Stimulated activated naive CD8-positive, alpha-beta T cell treated with anti-CD3 and anti-CD28 coated beads, Interleukin-15, Interleukin-2, amounts not matched to agents 100 ng/mL and 50 ng/mL, for 24 hours (primary cell): ENCODE data around the gene GARIN3.
A peak's percentile ranks its signal among the peaks of the same experiment; 100 is the strongest.

Experiments used
- H3K27ac Mint-ChIP-seq: one replicate; pipeline ENCODE4 v1.8.0; 2021; ENCODE audit warnings: mild to moderate bottlenecking, mixed read lengths
- H3K27me3 Mint-ChIP-seq: one replicate; pipeline ENCODE4 v1.8.0; 2021; ENCODE audit warnings: mixed read lengths
- H3K36me3 Mint-ChIP-seq: one replicate; pipeline ENCODE4 v1.8.0; 2021; ENCODE audit warnings: low read depth, mixed read lengths
- H3K4me1 Mint-ChIP-seq: one replicate; pipeline ENCODE4 v1.8.0; 2021; ENCODE audit warnings: low read depth, mixed read lengths
- H3K4me3 Mint-ChIP-seq: one replicate; pipeline ENCODE4 v1.8.0; 2021; ENCODE audit warnings: mild to moderate bottlenecking, mixed read lengths
- H3K9me3 Mint-ChIP-seq: one replicate; pipeline ENCODE4 v1.8.0; 2021; ENCODE audit warnings: mixed read lengths

Gene GARIN3

DNA sequence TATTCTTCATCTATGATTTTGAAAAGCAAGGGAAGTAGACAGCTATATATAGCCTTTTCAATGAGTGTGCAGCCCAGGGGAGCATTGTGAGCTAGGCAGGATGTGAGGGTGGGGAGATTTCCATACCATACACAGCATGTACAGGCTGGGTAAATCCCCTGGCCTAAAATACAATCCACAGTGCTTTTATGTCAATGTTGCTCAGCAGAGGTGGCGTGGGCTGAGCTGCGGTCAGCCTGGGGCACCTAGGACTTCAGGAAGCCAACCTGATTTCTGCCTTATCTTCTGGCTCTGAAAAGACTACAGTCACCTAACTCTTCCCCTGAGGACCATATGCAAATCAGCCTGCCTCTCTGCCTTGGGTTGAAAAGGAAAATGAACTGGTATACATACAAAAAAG is 6.3 kb upstream of the GARIN3 start:
- peaks cover 20% of the 10 kb centered on the region for H3K36me3 Mint-ChIP-seq
- H3K27me3 Mint-ChIP-seq: no peaks in the 10 kb centered on the region
- peaks cover 19% of the 10 kb centered on the region for H3K9me3 Mint-ChIP-seq
- H3K27ac Mint-ChIP-seq: peak overlapping the region; percentile 97
- peak overlapping the region; percentile 74 for H3K4me3 Mint-ChIP-seq
- peaks cover 97% of the 10 kb centered on the region for H3K4me1 Mint-ChIP-seq

DNA sequence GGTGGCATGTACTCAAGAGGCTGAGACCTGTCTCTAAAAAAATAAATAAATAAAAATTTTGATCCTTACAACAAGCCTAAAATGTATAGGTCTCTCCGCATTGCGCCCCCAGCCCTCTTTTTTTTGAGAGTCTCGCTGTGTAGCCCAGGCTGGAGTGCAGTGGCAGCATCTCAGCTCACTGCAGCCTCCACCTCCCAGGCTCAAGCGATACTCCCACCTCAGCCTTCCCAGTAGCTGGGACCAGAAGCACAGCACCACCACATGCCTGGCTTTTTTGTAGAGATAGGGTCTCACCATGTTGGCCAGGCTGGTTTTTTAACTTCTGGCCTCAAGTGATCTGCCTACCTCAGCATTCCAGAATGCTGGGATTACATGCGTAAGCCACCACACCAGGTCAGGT is 2.2 kb upstream of the GARIN3 start:
- peaks cover 20% of the 10 kb centered on the region for H3K36me3 Mint-ChIP-seq
- H3K4me1 Mint-ChIP-seq: peaks cover 86% of the 10 kb centered on the region
- peaks cover 19% of the 10 kb centered on the region for H3K9me3 Mint-ChIP-seq
- H3K27me3 Mint-ChIP-seq: no peaks in the 10 kb centered on the region
- H3K4me3 Mint-ChIP-seq: peak overlapping the region; percentile 18
- H3K27ac Mint-ChIP-seq: peak overlapping the region; percentile 98

GRCh38 chr5:157167214-157167621 is 1.2 kb upstream of the GARIN3 start:
- Mint-ChIP-seq H3K36me3 (peaks cover 20% of the 10 kb centered on the region), H3K4me1 (peaks cover 83% of the 10 kb centered on the region), H3K4me3 (peak overlapping the region; percentile 78)

DNA sequence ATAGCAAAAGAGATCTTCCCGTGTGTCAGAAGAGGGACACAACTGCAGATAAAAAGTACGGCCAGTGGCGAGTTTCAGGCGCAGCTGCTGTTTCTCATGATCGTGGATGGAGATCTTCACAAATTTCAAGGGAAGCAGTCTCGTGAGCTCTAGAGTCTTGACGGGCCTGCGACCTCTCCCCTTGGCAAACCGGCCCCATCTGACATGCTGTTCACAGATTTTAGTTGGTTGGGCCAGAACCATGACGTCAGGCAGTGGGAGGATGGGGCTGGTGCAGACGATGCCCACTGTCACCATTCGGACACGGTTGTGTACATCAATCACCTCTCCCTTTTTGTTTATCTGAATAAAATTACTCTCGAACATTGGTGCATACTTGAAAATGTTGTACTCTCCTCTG is 396 bp downstream of the GARIN3 start:
- Mint-ChIP-seq H3K27me3 (no peaks in the 10 kb centered on the region), H3K36me3 (peaks cover 14% of the 10 kb centered on the region), H3K27ac (peak overlapping the region; percentile 98), H3K4me3 (peak overlapping the region; percentile 40), H3K4me1 (peaks cover 75% of the 10 kb centered on the region), H3K9me3 (peaks cover 12% of the 10 kb centered on the region)

More at GRCh38 chr5:157167214-157167621, 1.2 kb upstream of the GARIN3 start:
- peak overlapping the region; percentile 98 for H3K27ac Mint-ChIP-seq
- no peaks in the 10 kb centered on the region for H3K27me3 Mint-ChIP-seq
- H3K9me3 Mint-ChIP-seq: peaks cover 19% of the 10 kb centered on the region

- no peaks in the 10 kb centered on the region for H3K27me3 Mint-ChIP-seq
- H3K4me1 Mint-ChIP-seq: peaks cover 75% of the 10 kb centered on the region
- peak overlapping the region; percentile 40 for H3K4me3 Mint-ChIP-seq
- peaks cover 12% of the 10 kb centered on the region for H3K9me3 Mint-ChIP-seq
- peak overlapping the region; percentile 98 for H3K27ac Mint-ChIP-seq
- peaks cover 10% of the 10 kb centered on the region for H3K36me3 Mint-ChIP-seq
These were observed 803 bp downstream of the GARIN3 start for GRCh38 chr5:157165261-157165660.

- H3K4me3 Mint-ChIP-seq: no peak overlapping the region
- peaks cover 8% of the 10 kb centered on the region for H3K9me3 Mint-ChIP-seq
- H3K4me1 Mint-ChIP-seq: peaks cover 76% of the 10 kb centered on the region
- H3K36me3 Mint-ChIP-seq: peaks cover 5% of the 10 kb centered on the region
- peak overlapping the region; percentile 18 for H3K27ac Mint-ChIP-seq
- no peaks in the 10 kb centered on the region for H3K27me3 Mint-ChIP-seq
These were observed 1.5 kb downstream of the GARIN3 start for GRCh38 chr5:157164521-157164920.

DNA sequence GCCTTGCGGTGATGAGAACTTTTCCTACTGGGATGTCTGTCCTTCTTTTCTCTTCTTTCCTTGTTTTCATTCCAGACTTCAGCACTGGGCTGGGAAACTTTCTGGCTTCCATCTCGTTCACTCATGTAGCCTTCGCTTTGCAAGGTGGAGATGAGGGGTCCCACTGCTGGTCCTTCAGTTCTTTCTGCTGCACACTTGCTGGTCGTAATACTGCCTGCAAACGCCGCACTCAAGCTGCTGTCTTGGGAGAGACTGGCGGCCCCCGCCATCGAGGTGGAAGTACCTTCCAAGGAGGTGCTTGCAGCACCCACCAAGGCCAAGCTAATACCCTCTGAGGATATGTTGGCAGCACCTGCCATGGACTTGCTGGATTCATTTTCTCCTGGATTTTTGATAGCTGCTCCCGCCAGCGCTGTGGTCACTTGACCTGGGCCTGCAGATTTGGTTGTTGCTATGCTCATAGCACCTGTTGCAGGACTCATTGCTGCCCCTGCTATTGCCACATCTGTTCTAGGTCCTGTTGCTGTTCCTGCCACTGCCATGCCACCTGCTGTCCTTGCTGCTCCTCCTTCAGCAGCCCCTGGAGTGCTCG is 3.0 kb downstream of the GARIN3 start:
- Mint-ChIP-seq H3K36me3 (no peaks in the 10 kb centered on the region), H3K9me3 (no peaks in the 10 kb centered on the region), H3K4me1 (peaks cover 76% of the 10 kb centered on the region), H3K27ac (peak overlapping the region; percentile 38), H3K27me3 (no peaks in the 10 kb centered on the region), H3K4me3 (no peak overlapping the region)

- H3K9me3 Mint-ChIP-seq: no peaks in the 10 kb centered on the region
- H3K27me3 Mint-ChIP-seq: no peaks in the 10 kb centered on the region
- H3K36me3 Mint-ChIP-seq: peaks cover 1% of the 10 kb centered on the region
- peak overlapping the region; percentile 4 for H3K27ac Mint-ChIP-seq
- H3K4me3 Mint-ChIP-seq: no peak overlapping the region
- H3K4me1 Mint-ChIP-seq: peaks cover 76% of the 10 kb centered on the region
These were observed 4.1 kb downstream of the GARIN3 start for GRCh38 chr5:157161996-157162395.

DNA sequence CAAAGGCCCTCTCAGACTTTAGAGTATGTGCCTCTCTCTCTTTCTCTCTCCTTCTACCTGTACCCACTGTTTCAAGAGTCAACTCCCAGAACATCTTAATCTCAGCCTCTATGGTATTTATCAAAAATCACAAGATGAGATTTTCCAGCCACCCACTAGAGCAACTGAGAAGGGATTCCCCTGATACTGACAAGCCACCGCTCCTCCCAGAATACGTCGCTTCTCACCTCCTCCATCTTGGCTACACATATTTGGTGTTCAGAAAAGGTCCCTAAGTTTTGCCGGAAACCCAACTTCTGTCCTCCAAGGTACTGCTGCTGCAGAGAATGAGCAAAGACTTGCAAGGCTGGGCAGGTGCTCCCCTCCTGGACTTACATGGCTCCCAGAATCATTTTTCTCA is 6.1 kb downstream of the GARIN3 start:
- no peaks in the 10 kb centered on the region for H3K27me3 Mint-ChIP-seq
- H3K4me1 Mint-ChIP-seq: peaks cover 74% of the 10 kb centered on the region

GRCh38 chr5:157159209-157159751 is 6.8 kb downstream of the GARIN3 start:
- no peaks in the 10 kb centered on the region for H3K9me3 Mint-ChIP-seq
- H3K36me3 Mint-ChIP-seq: peaks cover 7% of the 10 kb centered on the region
- peak overlapping the region; percentile 74 for H3K4me3 Mint-ChIP-seq
- peaks cover 76% of the 10 kb centered on the region for H3K4me1 Mint-ChIP-seq
- peak overlapping the region; percentile 97 for H3K27ac Mint-ChIP-seq
- no peaks in the 10 kb centered on the region for H3K27me3 Mint-ChIP-seq

More for the DNA sequence above, 6.1 kb downstream of the GARIN3 start:
- Mint-ChIP-seq H3K36me3 (peaks cover 7% of the 10 kb centered on the region), H3K9me3 (no peaks in the 10 kb centered on the region), H3K4me3 (peak overlapping the region; percentile 74), H3K27ac (peak overlapping the region; percentile 97)

GRCh38 chr5:157157293-157157891 is 8.7 kb downstream of the GARIN3 start:
- H3K4me1 Mint-ChIP-seq: peaks cover 86% of the 10 kb centered on the region
- peaks cover 7% of the 10 kb centered on the region for H3K36me3 Mint-ChIP-seq
- no peaks in the 10 kb centered on the region for H3K9me3 Mint-ChIP-seq
- H3K27ac Mint-ChIP-seq: peak overlapping the region; percentile 39
- no peaks in the 10 kb centered on the region for H3K27me3 Mint-ChIP-seq
- H3K4me3 Mint-ChIP-seq: no peak overlapping the region

- H3K27ac Mint-ChIP-seq: peak overlapping the region; percentile 94
- peak overlapping the region; percentile 79 for H3K4me3 Mint-ChIP-seq
- no peaks in the 10 kb centered on the region for H3K9me3 Mint-ChIP-seq
- H3K36me3 Mint-ChIP-seq: peaks cover 7% of the 10 kb centered on the region
- H3K4me1 Mint-ChIP-seq: peaks cover 88% of the 10 kb centered on the region
- H3K27me3 Mint-ChIP-seq: no peaks in the 10 kb centered on the region
These were observed 10.8 kb downstream of the GARIN3 start for GRCh38 chr5:157155297-157155696.

DNA sequence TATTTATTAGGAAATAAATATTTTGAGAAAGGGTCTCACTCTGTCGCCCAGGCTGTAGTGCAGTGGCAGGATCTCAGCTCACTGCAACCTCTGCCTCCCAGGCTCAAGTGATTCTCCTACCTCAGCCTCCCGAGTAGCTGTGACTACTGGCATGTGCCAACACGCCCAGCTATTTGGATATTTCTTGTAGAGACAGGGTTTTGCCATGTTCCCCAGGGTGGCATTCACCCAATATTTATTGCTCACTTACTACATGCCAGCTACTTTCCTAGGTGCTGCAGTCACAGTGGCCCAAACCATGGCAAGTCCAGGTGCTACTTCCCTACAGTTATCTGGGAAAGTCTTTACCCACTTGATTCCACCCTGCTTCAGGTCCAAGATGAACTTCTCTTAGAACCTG is 15.1 kb downstream of the GARIN3 start:
- peak overlapping the region; percentile 89 for H3K27ac Mint-ChIP-seq
- H3K9me3 Mint-ChIP-seq: no peaks in the 10 kb centered on the region
- H3K4me1 Mint-ChIP-seq: peaks cover 68% of the 10 kb centered on the region
- H3K27me3 Mint-ChIP-seq: no peaks in the 10 kb centered on the region
- H3K4me3 Mint-ChIP-seq: peak overlapping the region; percentile 10
- no peaks in the 10 kb centered on the region for H3K36me3 Mint-ChIP-seq

- no peaks in the 10 kb centered on the region for H3K9me3 Mint-ChIP-seq
- H3K36me3 Mint-ChIP-seq: no peaks in the 10 kb centered on the region
- H3K4me3 Mint-ChIP-seq: peak overlapping the region; percentile 35
- peak overlapping the region; percentile 79 for H3K27ac Mint-ChIP-seq
- H3K4me1 Mint-ChIP-seq: peaks cover 59% of the 10 kb centered on the region
- H3K27me3 Mint-ChIP-seq: no peaks in the 10 kb centered on the region
These were observed 17.1 kb downstream of the GARIN3 start for GRCh38 chr5:157148734-157149615.
